ENCODE data around the gene TMIE. TPM values are rescaled to one million over a fixed set of nuclear protein-coding genes. Genes with fewer than 3 reads are reported as not detected.

The TMIE gene
- total and polyA plus RNA-seq, 2 donors (not counting 1 experiment from before 2014, with no cell fraction given), result 0.27 to 2.0 TPM

GRCh38 chr3:46659285-46659684, 41.9 kb upstream of the TMIE start:
- Histone ChIP-seq H3K9ac (ENCODE audit: insufficient read depth, low read length) (no peak overlapping the region), H3K36me3 (ENCODE audit: control insufficient read depth, insufficient read depth, low read length) (no peaks in the 10 kb centered on the region), H3K4me1 (ENCODE audit: control insufficient read depth, extremely low read depth, insufficient read depth, low read length) (no peaks in the 10 kb centered on the region), H4K20me1 (ENCODE audit: control insufficient read depth, extremely low read depth, insufficient read depth, low read length) (no peaks in the 10 kb centered on the region), H3K9me3 (ENCODE audit: control insufficient read depth, insufficient read depth, low read depth, low read length) (no peaks in the 10 kb centered on the region), H2AFZ (ENCODE audit: low read length) (no peak overlapping the region), H3K4me2 (ENCODE audit: extremely low read depth, insufficient read depth, low read length) (no peak overlapping the region), H3K4me3 (replicated peaks in 1 of 4; ENCODE audit: control extremely low read depth in 1 of 4, insufficient read depth in 1 of 4, low read depth in 3 of 4, low read length in 4 of 4) (no peak overlapping the region), H3K27ac (ENCODE audit: insufficient read depth, low read length) (no peak overlapping the region), H3K27me3 (ENCODE audit: control insufficient read depth, insufficient read depth, low read length) (no peaks in the 10 kb centered on the region), H3K79me2 (ENCODE audit: control insufficient read depth, insufficient read depth, low read length) (no peaks in the 10 kb centered on the region)
- no peak for DNase-seq (ENCODE audit: low read depth in 2 of 2)
- no peak for TF ChIP-seq EZH2 (IDR thresholded peaks at IDR 0.05; ENCODE audit: low read length, missing control alignments)
- TF ChIP-seq CTCF (conservative IDR thresholded peaks at IDR 0.05 in 1 of 2, IDR thresholded peaks at IDR 0.05 in 1 of 2; ENCODE audit: low read depth in 1 of 2, low read length in 2 of 2), result no peak

DNA sequence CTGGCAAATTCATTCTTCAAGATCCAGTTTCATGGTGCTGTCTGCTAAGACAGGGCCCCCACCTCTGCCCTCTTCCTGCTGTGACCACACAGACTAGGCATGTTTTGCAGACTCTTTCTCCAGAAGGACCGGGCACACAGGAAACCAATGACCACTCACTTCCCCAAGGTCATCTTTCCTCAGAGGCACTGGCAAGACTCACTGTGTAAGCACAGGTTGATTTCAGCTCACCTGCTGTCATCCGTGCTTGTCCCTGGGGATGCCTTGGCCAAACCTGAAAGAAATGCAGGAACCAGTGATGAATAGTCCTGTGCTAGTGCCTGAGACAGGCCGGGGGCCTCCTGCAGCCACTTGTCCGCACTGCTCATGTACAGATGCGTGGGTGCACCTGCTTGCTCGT, 41.2 kb upstream of the TMIE start:
- Histone ChIP-seq H3K4me3 (replicated peaks in 1 of 4; ENCODE audit: control extremely low read depth in 1 of 4, insufficient read depth in 1 of 4, low read depth in 3 of 4, low read length in 4 of 4) (no peak overlapping the region), H2AFZ (ENCODE audit: low read length) (no peak overlapping the region), H3K4me2 (ENCODE audit: extremely low read depth, insufficient read depth, low read length) (no peak overlapping the region), H4K20me1 (ENCODE audit: control insufficient read depth, extremely low read depth, insufficient read depth, low read length) (no peaks in the 10 kb centered on the region), H3K4me1 (ENCODE audit: control insufficient read depth, extremely low read depth, insufficient read depth, low read length) (no peaks in the 10 kb centered on the region), H3K27ac (ENCODE audit: insufficient read depth, low read length) (no peak overlapping the region), H3K79me2 (ENCODE audit: control insufficient read depth, insufficient read depth, low read length) (no peaks in the 10 kb centered on the region), H3K9ac (ENCODE audit: insufficient read depth, low read length) (no peak overlapping the region), H3K36me3 (ENCODE audit: control insufficient read depth, insufficient read depth, low read length) (no peaks in the 10 kb centered on the region), H3K27me3 (ENCODE audit: control insufficient read depth, insufficient read depth, low read length) (no peaks in the 10 kb centered on the region), H3K9me3 (ENCODE audit: control insufficient read depth, insufficient read depth, low read depth, low read length) (no peaks in the 10 kb centered on the region)
- no peak for DNase-seq (ENCODE audit: low read depth in 2 of 2)
- no peak for TF ChIP-seq CTCF (conservative IDR thresholded peaks at IDR 0.05 in 1 of 2, IDR thresholded peaks at IDR 0.05 in 1 of 2; ENCODE audit: low read depth in 1 of 2, low read length in 2 of 2)
- no peak for TF ChIP-seq EZH2 (IDR thresholded peaks at IDR 0.05; ENCODE audit: low read length, missing control alignments)

DNA sequence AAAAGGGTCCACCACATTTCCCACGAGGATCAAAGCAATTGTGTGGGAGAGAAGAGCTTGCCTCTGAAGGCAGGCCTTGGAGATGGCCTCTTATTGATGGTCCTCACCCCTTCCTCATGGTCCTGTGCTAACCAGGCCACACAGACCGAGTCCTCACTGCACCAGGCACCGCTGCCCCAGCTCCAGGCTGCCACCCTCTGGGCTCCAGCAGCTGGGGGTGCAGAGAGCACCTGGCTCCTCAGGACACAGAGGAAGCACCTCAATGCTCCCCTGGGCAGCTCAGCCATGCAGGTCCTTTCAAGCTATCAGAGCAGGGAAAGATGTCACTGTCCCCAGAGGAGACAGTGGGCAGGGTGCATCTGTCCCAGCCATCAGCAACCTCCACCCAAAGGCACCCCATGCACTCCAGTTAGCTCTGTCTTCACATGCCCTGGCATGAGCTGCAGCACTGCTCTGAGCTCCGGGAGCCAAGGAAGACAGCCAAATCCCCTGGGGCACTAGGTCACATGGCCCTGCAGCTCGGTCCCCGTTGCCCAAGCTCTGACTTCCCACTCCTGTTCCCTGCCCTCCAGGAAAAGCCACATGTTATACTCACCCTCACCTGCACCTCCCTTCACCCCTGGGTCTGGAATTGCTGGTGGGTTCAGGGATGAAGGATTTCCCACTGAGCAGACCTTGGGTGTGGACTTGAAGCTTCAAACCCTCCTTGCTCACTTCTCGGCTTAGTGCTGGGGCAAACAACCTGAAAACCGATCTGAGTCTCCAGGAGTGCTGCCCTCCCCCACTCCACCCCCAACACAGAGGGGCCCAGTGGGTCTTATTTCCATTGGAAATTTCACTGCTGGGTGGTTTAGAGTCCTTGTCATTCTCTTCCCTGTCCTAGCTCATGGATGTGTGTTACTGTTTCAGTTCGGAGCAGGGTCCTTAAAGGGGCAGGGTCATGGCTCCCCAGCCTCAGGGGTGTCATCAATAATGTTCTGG, 40.4 kb upstream of the TMIE start:
- Histone ChIP-seq H3K4me3 (replicated peaks in 1 of 4; ENCODE audit: control extremely low read depth in 1 of 4, insufficient read depth in 1 of 4, low read depth in 3 of 4, low read length in 4 of 4) (no peak overlapping the region), H4K20me1 (ENCODE audit: control insufficient read depth, extremely low read depth, insufficient read depth, low read length) (no peaks in the 10 kb centered on the region), H3K4me2 (ENCODE audit: extremely low read depth, insufficient read depth, low read length) (no peak overlapping the region), H3K27me3 (ENCODE audit: control insufficient read depth, insufficient read depth, low read length) (no peaks in the 10 kb centered on the region), H3K9me3 (ENCODE audit: control insufficient read depth, insufficient read depth, low read depth, low read length) (no peaks in the 10 kb centered on the region), H3K9ac (ENCODE audit: insufficient read depth, low read length) (no peak overlapping the region), H2AFZ (ENCODE audit: low read length) (no peak overlapping the region), H3K36me3 (ENCODE audit: control insufficient read depth, insufficient read depth, low read length) (no peaks in the 10 kb centered on the region), H3K79me2 (ENCODE audit: control insufficient read depth, insufficient read depth, low read length) (no peaks in the 10 kb centered on the region), H3K27ac (ENCODE audit: insufficient read depth, low read length) (no peak overlapping the region), H3K4me1 (ENCODE audit: control insufficient read depth, extremely low read depth, insufficient read depth, low read length) (no peaks in the 10 kb centered on the region)
- DNase-seq (ENCODE audit: low read depth in 2 of 2), result no peak
- TF ChIP-seq EZH2 (IDR thresholded peaks at IDR 0.05; ENCODE audit: low read length, missing control alignments), result no peak
- TF ChIP-seq CTCF (conservative IDR thresholded peaks at IDR 0.05 in 1 of 2, IDR thresholded peaks at IDR 0.05 in 1 of 2; ENCODE audit: low read depth in 1 of 2, low read length in 2 of 2), result no peak

Measured in fibroblast of lung (primary cell).